Fibroblast of lung (primary cell): ENCODE data around the gene KCNJ12. TPM values are rescaled to one million over a fixed set of nuclear protein-coding genes. Genes with fewer than 3 reads are reported as not detected.
"Not testable (repeated sequence)": the region's sequence is repeated elsewhere in the genome, so short reads cannot be mapped to it uniquely, and the experiment has no call there.

Source experiments
- DNase-seq, 2 donors: peaks; one replicate each; pipeline versions ENCODE4 v3.0.0 to v3.0.0-alpha.2; 2010; ENCODE audit warnings: low read depth in 2 of 2
- H2AFZ ChIP-seq: 2 replicates; pipeline ENCODE4 v1.5.1; 2012; ENCODE audit warnings: low read length, control low read depth, inconsistent platforms
- H3K27ac ChIP-seq: 2 replicates; pipeline ENCODE4 v1.5.1; 2011; ENCODE audit warnings: low read length, control low read depth; ENCODE audit not compliant: insufficient read depth
- H3K27me3 ChIP-seq: 2 replicates; pipeline ENCODE4 v1.5.1; 2011; ENCODE audit warnings: mild to moderate bottlenecking, low read length; ENCODE audit not compliant: control insufficient read depth, insufficient read depth
- H3K36me3 ChIP-seq: 2 replicates; pipeline ENCODE4 v1.5.1; 2011; ENCODE audit warnings: low read length; ENCODE audit not compliant: control insufficient read depth, insufficient read depth
- H3K4me1 ChIP-seq: 2 replicates; pipeline ENCODE4 v1.5.1; 2011; ENCODE audit warnings: low read length; ENCODE audit not compliant: control insufficient read depth, insufficient read depth; ENCODE audit errors: extremely low read depth
- H3K4me2 ChIP-seq: 2 replicates; pipeline ENCODE4 v1.5.1; 2011; ENCODE audit warnings: low read length, control low read depth; ENCODE audit not compliant: insufficient read depth; ENCODE audit errors: extremely low read depth
- H3K4me3 ChIP-seq, 4 experiments: fragments of 200-600 bp in 1 of 4; sonication (generic) in 1 of 4; replicated peaks in 1 of 4; 2 replicates each; pipeline ENCODE4 v1.5.1; 2011 to 2016; ENCODE audit warnings: low read length in 4 of 4, low read depth in 3 of 4, mild to moderate bottlenecking in 3 of 4, control low read depth in 2 of 4, inconsistent platforms in 1 of 4, mixed read lengths in 1 of 4; ENCODE audit not compliant: insufficient read depth in 1 of 4; ENCODE audit errors: control extremely low read depth in 1 of 4
- H3K79me2 ChIP-seq: 2 replicates; pipeline ENCODE4 v1.5.1; 2012; ENCODE audit warnings: mild to moderate bottlenecking, low read length, inconsistent platforms; ENCODE audit not compliant: control insufficient read depth, insufficient read depth
- H3K9ac ChIP-seq: 2 replicates; pipeline ENCODE4 v1.5.1; 2011; ENCODE audit warnings: mild to moderate bottlenecking, low read length, control low read depth; ENCODE audit not compliant: insufficient read depth
- H3K9me3 ChIP-seq: 2 replicates; pipeline ENCODE4 v1.5.1; 2012; ENCODE audit warnings: low read depth, low read length; ENCODE audit not compliant: control insufficient read depth, insufficient read depth
- H4K20me1 ChIP-seq: 2 replicates; pipeline ENCODE4 v1.5.1; 2011; ENCODE audit warnings: low read length; ENCODE audit not compliant: control insufficient read depth, insufficient read depth; ENCODE audit errors: extremely low read depth
- EZH2 ChIP-seq: IDR thresholded peaks from 2 replicates; pipeline ENCODE4 v1.5.1; 2012; ENCODE audit warnings: low read length, control low read depth, mild to moderate bottlenecking; ENCODE audit errors: missing control alignments
- polyA plus RNA-seq, 2 donors: library from polyadenylated mRNA; depleted of rRNA in 1 of 2; stranded (reverse) in 1 of 2; unstranded in 1 of 2; fragments of >200 nt; gene quantifications; 2 replicates each; pipeline ENCODE4 v1.2.1, GENCODE V29; 2011 to 2012; ENCODE audit warnings: missing spikeins in 1 of 2
- total RNA-seq: library from RNA; depleted of rRNA; stranded (reverse); fragments of >200 nt; gene quantifications from 2 replicates; pipeline ENCODE4 v1.2.1, GENCODE V29; 2014
- TF ChIP-seq, protein P1 (sequence below), 2 donors: IDR thresholded peaks in 1 of 2; conservative IDR thresholded peaks in 1 of 2; 1 replicate in 1 of 2; 2 replicates in 1 of 2; pipeline ENCODE4 v1.5.1; 2011 to 2012; ENCODE audit warnings: low read length in 2 of 2, control low read depth in 1 of 2, inconsistent platforms in 1 of 2, low read depth in 1 of 2, mild to moderate bottlenecking in 1 of 2

The KCNJ12 gene
- total and polyA plus RNA-seq, 2 donors (not counting 1 experiment from before 2014, with no cell fraction given): 0.09 to 0.66 TPM

DNA sequence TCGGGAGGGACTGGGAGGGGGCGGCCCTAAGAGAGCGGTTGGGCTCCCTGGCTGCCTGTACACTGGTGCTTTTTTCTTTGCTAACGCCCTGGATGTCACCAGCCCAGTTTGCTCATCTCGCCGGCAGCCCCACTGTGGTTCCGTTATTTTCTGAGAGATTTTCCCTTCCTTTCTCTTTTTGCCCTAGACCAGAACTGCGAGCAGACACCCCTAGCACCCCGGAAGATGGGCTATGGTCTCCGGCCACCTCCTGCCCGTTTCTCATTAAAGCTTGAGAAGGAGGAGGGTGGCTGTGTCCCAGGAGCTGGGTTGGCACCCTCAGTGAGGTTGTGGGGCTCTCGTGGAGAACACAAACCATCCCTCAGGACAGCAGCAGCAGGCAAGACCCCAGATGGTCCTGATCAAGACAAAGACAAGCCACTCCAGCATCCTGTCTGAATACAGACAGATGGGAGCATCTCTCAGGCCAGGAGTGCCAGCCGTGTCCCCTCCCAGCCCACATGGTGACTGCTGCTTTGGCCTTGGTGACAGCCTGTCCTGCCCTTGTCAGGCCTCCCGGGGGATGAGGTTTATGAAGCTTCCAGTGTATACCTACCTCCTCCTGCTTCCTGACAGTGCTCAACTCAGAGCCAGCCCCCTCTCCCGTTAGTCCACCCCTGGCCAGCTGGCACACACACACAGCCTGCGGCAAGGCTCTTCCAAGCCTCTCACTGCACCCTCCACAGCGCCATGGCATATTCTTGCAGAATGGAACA lies 77.2 kb downstream of the KCNJ12 start:
- Histone ChIP-seq H3K27ac (no peak overlapping the region), H4K20me1 (no peaks in the 10 kb centered on the region), H3K9me3 (no peaks in the 10 kb centered on the region), H3K27me3 (peaks cover 5% of the 10 kb centered on the region), H2AFZ (no peak overlapping the region), H3K9ac (no peak overlapping the region), H3K79me2 (no peaks in the 10 kb centered on the region), H3K4me3 (no peak overlapping the region), H3K4me1 (no peaks in the 10 kb centered on the region), H3K4me2 (no peak overlapping the region), H3K36me3 (no peaks in the 10 kb centered on the region)
- no peak for DNase-seq
- no peak for TF ChIP-seq EZH2
- TF ChIP-seq, protein P1, sequence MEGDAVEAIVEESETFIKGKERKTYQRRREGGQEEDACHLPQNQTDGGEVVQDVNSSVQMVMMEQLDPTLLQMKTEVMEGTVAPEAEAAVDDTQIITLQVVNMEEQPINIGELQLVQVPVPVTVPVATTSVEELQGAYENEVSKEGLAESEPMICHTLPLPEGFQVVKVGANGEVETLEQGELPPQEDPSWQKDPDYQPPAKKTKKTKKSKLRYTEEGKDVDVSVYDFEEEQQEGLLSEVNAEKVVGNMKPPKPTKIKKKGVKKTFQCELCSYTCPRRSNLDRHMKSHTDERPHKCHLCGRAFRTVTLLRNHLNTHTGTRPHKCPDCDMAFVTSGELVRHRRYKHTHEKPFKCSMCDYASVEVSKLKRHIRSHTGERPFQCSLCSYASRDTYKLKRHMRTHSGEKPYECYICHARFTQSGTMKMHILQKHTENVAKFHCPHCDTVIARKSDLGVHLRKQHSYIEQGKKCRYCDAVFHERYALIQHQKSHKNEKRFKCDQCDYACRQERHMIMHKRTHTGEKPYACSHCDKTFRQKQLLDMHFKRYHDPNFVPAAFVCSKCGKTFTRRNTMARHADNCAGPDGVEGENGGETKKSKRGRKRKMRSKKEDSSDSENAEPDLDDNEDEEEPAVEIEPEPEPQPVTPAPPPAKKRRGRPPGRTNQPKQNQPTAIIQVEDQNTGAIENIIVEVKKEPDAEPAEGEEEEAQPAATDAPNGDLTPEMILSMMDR (conservative IDR thresholded peaks at IDR 0.05 in 1 of 2, IDR thresholded peaks at IDR 0.05 in 1 of 2; ENCODE audit: low read depth in 1 of 2, low read length in 2 of 2): no peak

DNA sequence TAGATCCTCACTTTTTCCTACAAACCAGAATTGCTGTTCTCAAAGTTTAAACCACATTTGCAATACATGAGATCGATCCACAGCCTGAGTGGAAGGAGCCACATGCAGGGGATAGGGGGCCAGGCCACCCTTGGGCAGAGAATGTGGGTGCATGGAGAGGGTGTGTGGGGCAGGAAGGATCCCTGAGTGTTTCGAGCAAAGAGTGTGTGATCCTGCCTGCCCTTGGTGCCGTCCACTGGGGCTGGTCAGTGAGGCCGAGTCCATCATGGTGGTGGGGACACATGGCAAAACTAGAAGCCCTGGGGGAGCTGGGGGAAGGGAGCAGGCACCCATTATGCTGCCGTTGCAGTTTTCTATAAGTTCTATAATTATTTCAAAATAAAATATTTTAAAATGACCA lies 77.8 kb downstream of the KCNJ12 start:
- DNase-seq, H3K4me1 ChIP-seq, H3K79me2 ChIP-seq, H3K9me3 ChIP-seq, H3K4me3 ChIP-seq, H3K4me2 ChIP-seq, H3K36me3 ChIP-seq, H3K27ac ChIP-seq, H4K20me1 ChIP-seq, H2AFZ ChIP-seq, H3K9ac ChIP-seq: not testable (repeated sequence)
- peaks cover 10% of the 10 kb centered on the region for H3K27me3 ChIP-seq

- Histone ChIP-seq H3K9me3 (no peaks in the 10 kb centered on the region), H3K4me3 (no peak overlapping the region), H3K4me2 (no peak overlapping the region), H3K9ac (no peak overlapping the region), H3K27me3 (peaks cover 10% of the 10 kb centered on the region), H3K4me1 (no peaks in the 10 kb centered on the region), H4K20me1 (no peaks in the 10 kb centered on the region), H2AFZ (no peak overlapping the region), H3K27ac (no peak overlapping the region), H3K79me2 (no peaks in the 10 kb centered on the region), H3K36me3 (no peaks in the 10 kb centered on the region)
- no peak for DNase-seq
- TF ChIP-seq EZH2: no peak
- TF ChIP-seq, protein P1 (conservative IDR thresholded peaks at IDR 0.05 in 1 of 2, IDR thresholded peaks at IDR 0.05 in 1 of 2; ENCODE audit: low read depth in 1 of 2, low read length in 2 of 2): no peak
These were observed 78.3 kb downstream of the KCNJ12 start for GRCh38 chr17:21454441-21454840.
